BE2C (cell line): ENCODE data around the gene ISX. TPM values are rescaled to one million over a fixed set of nuclear protein-coding genes. Genes with fewer than 3 reads are reported as not detected.

Source experiments
- DNase-seq: peaks from one replicate; pipeline ENCODE4 v3.0.0-alpha.2; 2020
- H3K27me3 ChIP-seq: fragments of 250-450 bp; sonication (Bioruptor Pico); 2 replicates; pipeline ENCODE4 v1.5.1; 2020; ENCODE audit warnings: mild to moderate bottlenecking
- H3K36me3 ChIP-seq: fragments of 250-450 bp; sonication (Bioruptor Pico); 2 replicates; pipeline ENCODE4 v1.5.1; 2020; ENCODE audit warnings: mild to moderate bottlenecking
- H3K4me1 ChIP-seq: fragments of 250-450 bp; sonication (Bioruptor Pico); 2 replicates; pipeline ENCODE4 v1.5.1; 2020
- H3K4me3 ChIP-seq: 2 replicates; pipeline ENCODE4 v1.5.1; 2011; ENCODE audit warnings: low read depth, low read length
- H3K9me3 ChIP-seq: fragments of 250-450 bp; sonication (Bioruptor Pico); 2 replicates; pipeline ENCODE4 v1.5.1; 2020
- polyA plus RNA-seq: library from polyadenylated mRNA; unstranded; fragments of >200 nt; gene quantifications from one replicate; pipeline ENCODE4 v1.2.1, GENCODE V29; 2012; ENCODE audit warnings: low read depth, missing spikeins; ENCODE audit not compliant: insufficient read length, insufficient read depth
- TF ChIP-seq, protein P1 (sequence below): IDR thresholded peaks from 2 replicates; pipeline ENCODE4 v1.5.1; 2012; ENCODE audit warnings: mild to moderate bottlenecking, low read depth, low read length

ISX gene
- not detected for polyA plus RNA-seq

DNA sequence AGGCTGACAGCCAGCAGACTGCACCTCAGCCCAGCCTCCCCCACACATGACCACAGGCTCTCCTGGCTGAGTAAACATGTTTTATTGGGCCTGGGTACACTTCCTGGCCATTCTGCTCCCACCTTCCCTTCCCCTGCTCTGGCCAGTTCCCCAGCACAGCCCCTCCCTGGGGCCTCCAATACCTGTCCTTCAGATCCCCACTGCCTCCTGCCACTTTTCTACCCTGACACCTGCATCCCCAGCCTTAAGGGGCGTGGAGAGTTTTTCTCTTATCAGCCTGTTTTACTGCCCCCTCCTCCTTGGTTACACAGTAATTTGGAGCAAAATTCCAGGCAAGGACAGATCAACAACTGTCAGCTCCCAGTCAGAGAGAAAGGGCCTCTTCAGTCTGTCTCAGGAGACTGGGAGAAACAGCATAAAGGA, at the start of gene ISX:
Gene ISX (plus strand): TSS at position 363 of the 423 bp plus-strand sequence. CDS start 930 bp downstream, outside the sequence.
- no peaks in the 10 kb centered on the region for H3K27me3 ChIP-seq
- H3K4me1 ChIP-seq = no peaks in the 10 kb centered on the region
- TF ChIP-seq, protein P1, sequence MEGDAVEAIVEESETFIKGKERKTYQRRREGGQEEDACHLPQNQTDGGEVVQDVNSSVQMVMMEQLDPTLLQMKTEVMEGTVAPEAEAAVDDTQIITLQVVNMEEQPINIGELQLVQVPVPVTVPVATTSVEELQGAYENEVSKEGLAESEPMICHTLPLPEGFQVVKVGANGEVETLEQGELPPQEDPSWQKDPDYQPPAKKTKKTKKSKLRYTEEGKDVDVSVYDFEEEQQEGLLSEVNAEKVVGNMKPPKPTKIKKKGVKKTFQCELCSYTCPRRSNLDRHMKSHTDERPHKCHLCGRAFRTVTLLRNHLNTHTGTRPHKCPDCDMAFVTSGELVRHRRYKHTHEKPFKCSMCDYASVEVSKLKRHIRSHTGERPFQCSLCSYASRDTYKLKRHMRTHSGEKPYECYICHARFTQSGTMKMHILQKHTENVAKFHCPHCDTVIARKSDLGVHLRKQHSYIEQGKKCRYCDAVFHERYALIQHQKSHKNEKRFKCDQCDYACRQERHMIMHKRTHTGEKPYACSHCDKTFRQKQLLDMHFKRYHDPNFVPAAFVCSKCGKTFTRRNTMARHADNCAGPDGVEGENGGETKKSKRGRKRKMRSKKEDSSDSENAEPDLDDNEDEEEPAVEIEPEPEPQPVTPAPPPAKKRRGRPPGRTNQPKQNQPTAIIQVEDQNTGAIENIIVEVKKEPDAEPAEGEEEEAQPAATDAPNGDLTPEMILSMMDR = no peak
- no peak within 1 kb of the TSS for H3K4me3 ChIP-seq
- no peaks in the 10 kb centered on the region for H3K36me3 ChIP-seq
- no peaks in the 10 kb centered on the region for H3K9me3 ChIP-seq
- DNase-seq = no peak

DNA sequence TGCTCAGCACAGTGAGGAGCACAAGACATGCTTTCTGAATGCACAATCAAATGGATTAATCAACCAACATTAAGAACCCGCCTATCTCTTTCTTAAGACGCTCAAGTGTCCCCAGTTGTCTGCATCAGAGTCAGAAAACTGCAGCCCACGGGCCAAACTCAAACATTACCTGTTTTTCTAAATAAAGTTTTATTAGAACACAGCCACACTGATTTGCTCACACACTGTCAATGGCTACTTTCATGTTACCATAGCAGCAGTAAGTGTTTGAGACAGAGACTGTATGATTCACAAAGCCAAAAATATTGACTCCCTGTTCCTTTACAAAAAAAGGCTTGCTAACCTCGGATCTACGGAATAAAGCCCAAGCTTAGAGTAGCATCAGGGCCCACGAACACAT, 49.0 kb upstream of the ISX start:
- Histone ChIP-seq H3K36me3 (no peaks in the 10 kb centered on the region), H3K4me3 (no peak overlapping the region), H3K27me3 (no peaks in the 10 kb centered on the region), H3K9me3 (no peaks in the 10 kb centered on the region), H3K4me1 (no peaks in the 10 kb centered on the region)
- DNase-seq = no peak
- TF ChIP-seq, protein P1 = no peak

DNA sequence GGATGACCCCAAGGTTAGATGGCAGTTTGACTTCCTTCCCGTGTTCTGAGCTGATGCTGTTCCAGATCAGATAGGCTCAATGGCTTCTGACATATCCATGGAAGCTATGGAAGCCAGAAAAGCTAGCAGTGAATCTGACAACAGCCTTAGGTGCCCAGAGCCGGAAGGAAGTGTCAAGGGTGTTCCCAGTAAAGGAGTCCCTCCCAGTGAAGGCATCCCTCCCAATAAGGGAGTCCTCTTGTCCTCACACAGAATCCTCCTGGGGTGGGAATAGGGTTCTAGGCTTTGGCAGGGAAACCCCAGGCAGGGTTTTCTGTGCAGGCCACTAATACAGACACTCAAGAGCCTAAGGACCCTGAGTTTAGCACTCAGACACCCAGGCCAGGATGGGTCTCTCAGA, 47.0 kb upstream of the ISX start:
- no peak overlapping the region for H3K4me3 ChIP-seq
- no peaks in the 10 kb centered on the region for H3K9me3 ChIP-seq
- no peaks in the 10 kb centered on the region for H3K4me1 ChIP-seq
- H3K36me3 ChIP-seq = no peaks in the 10 kb centered on the region
- H3K27me3 ChIP-seq = no peaks in the 10 kb centered on the region
- TF ChIP-seq, protein P1 = no peak
- DNase-seq = no peak

DNA sequence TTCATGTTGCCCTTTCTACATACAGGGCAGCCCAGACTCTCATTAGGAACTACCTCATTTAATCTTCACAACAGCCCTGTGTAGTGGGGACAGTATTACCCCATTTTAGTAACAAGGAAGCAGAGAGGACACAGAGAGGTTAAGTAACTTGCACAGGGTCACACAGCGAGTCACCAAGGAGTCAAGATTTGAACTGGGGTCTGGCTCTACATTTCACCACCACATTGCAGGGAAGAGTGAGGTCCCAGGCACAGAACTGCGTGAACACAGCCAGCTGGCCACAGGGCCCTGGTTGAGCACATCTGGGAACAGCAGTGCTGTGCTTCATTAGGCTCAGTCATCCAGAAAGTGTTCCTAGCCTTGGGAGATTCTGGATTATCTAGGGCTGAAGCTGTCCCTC, 45.4 kb upstream of the ISX start:
- no peaks in the 10 kb centered on the region for H3K36me3 ChIP-seq
- no peaks in the 10 kb centered on the region for H3K9me3 ChIP-seq
- H3K4me1 ChIP-seq = no peaks in the 10 kb centered on the region
- TF ChIP-seq, protein P1 = no peak
- DNase-seq = no peak
- H3K4me3 ChIP-seq = no peak overlapping the region
- H3K27me3 ChIP-seq = no peaks in the 10 kb centered on the region

DNA sequence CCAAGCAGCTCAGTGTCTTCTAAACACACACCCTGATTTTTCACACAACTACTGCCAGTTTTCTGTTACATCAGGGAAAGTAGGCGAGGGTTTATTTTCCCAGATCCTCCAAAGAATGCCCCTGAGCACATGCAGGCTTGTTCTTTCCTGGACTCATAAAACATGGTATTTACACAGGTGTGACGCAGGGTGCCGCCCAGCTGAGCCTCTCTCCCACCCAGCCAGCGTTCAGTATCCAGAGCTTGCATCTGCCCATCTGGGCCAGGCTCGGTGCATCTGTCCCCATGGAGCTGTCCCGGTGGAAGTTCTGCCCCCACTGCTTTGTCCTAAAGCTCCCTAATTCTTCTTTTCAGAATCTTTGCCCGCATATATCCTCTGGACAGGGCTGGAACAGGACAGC, 44.8 kb upstream of the ISX start:
- no peak for DNase-seq
- TF ChIP-seq, protein P1 = no peak
- H3K27me3 ChIP-seq = no peaks in the 10 kb centered on the region
- H3K4me1 ChIP-seq = no peaks in the 10 kb centered on the region
- H3K4me3 ChIP-seq = no peak overlapping the region
- H3K36me3 ChIP-seq = no peaks in the 10 kb centered on the region
- H3K9me3 ChIP-seq = no peaks in the 10 kb centered on the region

DNA sequence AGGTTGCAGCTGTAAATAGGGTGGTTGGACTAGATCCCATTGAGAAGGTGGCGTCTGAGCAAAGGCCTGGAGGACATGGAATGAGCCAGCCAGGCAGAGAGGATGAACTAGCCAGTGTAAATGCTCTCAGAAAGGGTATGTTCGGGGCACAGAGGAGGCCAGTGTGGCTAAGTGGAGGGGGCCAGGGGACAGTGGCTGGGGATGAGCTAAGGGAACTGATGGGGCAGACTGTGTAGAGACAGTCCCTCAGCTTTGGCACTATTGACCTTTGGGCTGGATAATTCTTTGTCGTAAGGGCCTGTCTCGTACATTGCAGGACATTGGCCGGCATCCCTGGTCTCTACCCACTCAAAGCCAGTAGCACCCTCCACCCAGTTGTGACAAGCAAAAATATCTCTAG, 43.7 kb upstream of the ISX start:
- TF ChIP-seq, protein P1 = no peak
- H3K4me3 ChIP-seq = no peak overlapping the region
- H3K27me3 ChIP-seq = no peaks in the 10 kb centered on the region
- no peaks in the 10 kb centered on the region for H3K9me3 ChIP-seq
- DNase-seq = no peak
- no peaks in the 10 kb centered on the region for H3K4me1 ChIP-seq
- H3K36me3 ChIP-seq = no peaks in the 10 kb centered on the region
